Measurements from ENCODE around the gene HMGXB3. TPM values are rescaled to one million over a fixed set of nuclear protein-coding genes. Genes with fewer than 3 reads are reported as not detected.
A peak's percentile ranks its signal among the peaks of the same experiment; 100 is the strongest.
"Not testable (repeated sequence)": the region's sequence is repeated elsewhere in the genome, so short reads cannot be mapped to it uniquely, and the experiment has no call there.

Gene HMGXB3
- total RNA-seq, 1 experiment from 2014 or later, result 54.3 TPM

DNA sequence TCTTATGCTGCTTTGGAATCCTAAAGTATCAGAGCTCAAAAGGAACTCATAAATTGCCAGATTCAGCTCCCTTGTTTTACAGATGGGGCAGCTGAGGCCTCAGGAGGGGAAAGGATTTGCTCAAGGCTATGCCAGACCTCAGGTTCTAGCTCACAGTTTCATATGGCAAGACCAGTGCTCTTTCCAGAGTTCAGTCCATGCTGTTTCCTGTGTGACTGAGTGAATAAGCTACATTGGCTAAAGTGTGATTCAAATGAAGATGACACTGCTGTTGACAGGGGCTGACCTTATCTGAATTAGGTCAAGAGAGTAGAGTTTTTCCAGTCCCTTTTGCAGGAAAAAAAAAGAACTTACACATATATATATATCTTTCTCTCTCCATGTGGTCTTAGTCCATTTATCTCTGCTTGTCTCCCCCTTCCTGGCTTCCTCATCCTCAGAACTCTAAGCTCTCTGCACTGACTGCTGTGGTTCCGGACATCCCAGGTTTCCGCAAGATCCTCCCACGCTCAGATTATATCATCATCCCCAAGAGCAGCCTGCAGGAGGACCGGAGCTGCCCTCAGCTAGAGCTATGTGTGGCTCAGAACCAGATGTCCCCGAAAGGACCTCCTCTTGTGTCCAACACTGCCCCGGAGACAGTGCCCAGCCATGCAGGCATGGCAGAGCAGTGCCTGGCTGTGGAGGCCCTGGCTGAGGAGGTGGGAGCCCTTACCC, 9.3 kb downstream of the HMGXB3 start:
- in situ Hi-C loops (cut with HindIII; ENCODE audit: low pct_unique_long_range_greater_than_20kb, low sequenced_read_pairs), result no loop called here
- no peak for DNase-seq (ENCODE audit: low read depth, low spot score)

DNA sequence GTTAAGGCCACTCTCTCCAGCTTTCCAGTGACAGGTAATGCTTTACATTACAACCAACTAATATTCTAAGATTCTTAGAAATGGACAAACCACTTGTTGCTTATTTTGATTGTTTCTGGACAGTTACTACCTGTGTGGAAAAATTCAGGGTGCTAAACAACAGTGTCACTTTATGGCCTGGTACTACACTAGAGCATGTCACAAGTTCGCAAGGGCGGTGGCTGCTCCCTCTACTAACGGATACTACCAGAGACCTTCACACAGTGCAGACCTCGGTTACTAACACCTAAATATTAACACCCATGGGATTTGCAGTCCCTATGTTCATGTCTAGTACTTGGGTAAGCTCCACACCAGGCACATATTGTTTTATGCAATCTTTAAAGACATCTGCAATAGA, 13.4 kb downstream of the HMGXB3 start:
- DNase-seq (ENCODE audit: low read depth, low spot score), result no peak
- in situ Hi-C loops (cut with HindIII; ENCODE audit: low pct_unique_long_range_greater_than_20kb, low sequenced_read_pairs), result no loop called here

DNA sequence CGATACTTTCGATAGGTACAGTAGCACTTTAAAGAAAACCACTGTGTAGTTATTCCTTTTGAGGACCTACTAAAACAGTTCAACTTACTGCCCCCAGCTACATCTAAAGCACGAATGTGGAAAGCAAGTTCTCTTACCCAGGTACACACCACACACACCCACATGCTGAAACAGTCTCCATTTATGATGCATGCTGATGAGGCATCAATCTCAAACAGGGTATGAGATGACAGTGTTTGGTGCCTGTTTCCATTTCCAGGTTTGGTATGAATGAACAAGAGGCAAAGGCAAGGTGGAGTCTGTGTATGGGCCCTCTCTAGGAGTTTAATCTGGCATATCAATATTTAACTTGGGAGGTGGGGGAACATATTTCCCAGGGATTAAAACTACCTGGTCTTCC, 13.9 kb downstream of the HMGXB3 start:
- in situ Hi-C loops (cut with HindIII; ENCODE audit: low pct_unique_long_range_greater_than_20kb, low sequenced_read_pairs), result no loop called here
- DNase-seq (ENCODE audit: low read depth, low spot score), result no peak

DNA sequence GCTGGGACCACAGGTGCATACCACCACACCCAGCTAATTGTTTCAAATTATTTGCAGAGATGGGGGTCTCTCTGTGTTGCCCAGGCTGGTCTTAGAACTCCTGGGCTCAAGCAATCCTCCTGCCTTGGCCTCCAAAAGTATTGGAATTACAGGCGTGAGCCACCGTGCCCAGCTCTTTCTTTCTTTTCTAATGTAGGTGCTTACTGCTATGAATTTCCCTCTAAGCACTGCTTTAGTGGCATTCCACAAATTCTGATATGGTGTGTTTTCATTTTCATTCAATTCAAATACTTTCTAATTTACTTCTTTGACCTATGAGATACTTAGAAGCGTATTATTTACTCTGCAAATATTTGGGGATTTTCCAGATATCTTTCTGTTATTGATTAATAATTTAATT, 14.9 kb downstream of the HMGXB3 start:
- DNase-seq (ENCODE audit: low read depth, low spot score), result no peak
- in situ Hi-C loops (cut with HindIII; ENCODE audit: low pct_unique_long_range_greater_than_20kb, low sequenced_read_pairs), result no loop called here

DNA sequence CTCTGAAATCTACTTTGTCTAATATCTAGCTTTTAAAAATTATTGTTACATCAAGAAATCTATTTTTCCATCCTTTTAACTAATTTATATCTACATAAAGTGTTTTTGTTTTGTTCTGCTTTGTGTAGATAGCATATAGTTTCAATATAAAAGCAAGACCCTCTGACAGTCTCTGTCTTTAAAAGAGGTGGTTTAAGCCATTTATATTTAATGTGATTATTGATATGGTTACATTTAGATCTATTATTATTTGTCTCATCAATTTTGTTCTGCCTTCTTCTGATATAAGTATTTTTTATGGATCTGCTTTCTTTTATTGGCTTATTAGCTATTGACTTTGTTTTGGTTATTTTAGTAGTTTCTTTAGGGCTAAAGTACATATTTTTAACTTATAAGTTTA, 16.0 kb downstream of the HMGXB3 start:
- in situ Hi-C loops (cut with HindIII; ENCODE audit: low pct_unique_long_range_greater_than_20kb, low sequenced_read_pairs), result no loop called here
- no peak for DNase-seq (ENCODE audit: low read depth, low spot score)

DNA sequence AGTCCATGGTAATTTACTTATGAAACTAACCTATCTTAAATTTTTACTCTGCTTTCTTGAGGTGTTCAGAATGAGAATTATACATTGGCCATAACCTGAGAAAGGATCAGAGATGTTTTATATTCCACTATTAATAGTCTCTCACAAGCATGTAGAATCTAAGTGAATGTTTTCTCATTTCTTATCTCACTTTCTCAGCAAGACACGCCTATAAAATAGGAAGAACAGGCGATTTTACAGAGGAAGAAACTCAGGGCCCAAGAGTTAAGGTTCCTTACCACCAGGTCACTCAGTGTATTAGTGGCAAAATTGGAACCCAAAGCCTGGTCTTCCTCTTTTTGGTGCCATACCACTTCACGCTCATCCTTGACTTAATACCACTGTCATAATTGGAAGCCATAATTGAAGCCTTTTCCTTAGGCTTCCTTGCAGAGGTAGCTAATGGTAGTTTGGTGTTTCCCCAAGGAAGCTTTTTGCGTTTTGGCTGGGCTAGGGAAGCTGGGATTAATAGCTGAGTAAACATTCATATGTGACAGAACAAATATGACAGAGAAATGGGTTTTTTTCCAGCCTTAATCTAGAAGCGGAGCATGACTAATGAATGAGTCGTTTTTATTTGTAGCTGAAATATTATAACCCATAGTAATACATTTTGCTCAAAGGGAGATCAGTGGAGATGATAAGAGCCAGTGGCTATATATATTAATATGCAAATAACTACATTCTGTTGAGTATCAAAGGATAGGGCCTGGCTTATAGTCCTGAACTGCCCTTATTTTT, 16.9 kb downstream of the HMGXB3 start:
- DNase-seq (ENCODE audit: low read depth, low spot score), result no peak
- in situ Hi-C loops (cut with HindIII; ENCODE audit: low pct_unique_long_range_greater_than_20kb, low sequenced_read_pairs), result no loop called here

DNA sequence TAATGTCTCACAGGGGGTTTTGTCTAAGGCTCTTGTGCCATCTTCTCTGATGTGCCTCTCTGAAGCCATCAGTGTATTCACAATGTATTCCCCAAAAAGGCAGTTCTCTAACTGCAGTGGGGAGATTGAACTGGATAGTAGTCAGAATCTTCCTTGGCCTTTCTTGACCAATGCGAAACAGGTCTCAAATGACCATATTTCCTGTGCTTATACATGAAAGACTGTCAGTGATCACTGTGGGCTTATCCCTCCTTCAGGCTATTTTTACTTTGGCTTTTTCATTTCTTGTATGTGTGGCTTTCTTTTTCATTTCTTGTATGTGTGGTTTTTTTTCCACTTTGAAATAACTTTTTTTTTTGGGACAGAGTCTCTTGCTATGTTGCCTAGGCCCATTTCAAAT, 19.7 kb downstream of the HMGXB3 start:
- in situ Hi-C loops (cut with HindIII; ENCODE audit: low pct_unique_long_range_greater_than_20kb, low sequenced_read_pairs), result no loop called here
- peak; percentile 14 for DNase-seq (ENCODE audit: low read depth, low spot score)

DNA sequence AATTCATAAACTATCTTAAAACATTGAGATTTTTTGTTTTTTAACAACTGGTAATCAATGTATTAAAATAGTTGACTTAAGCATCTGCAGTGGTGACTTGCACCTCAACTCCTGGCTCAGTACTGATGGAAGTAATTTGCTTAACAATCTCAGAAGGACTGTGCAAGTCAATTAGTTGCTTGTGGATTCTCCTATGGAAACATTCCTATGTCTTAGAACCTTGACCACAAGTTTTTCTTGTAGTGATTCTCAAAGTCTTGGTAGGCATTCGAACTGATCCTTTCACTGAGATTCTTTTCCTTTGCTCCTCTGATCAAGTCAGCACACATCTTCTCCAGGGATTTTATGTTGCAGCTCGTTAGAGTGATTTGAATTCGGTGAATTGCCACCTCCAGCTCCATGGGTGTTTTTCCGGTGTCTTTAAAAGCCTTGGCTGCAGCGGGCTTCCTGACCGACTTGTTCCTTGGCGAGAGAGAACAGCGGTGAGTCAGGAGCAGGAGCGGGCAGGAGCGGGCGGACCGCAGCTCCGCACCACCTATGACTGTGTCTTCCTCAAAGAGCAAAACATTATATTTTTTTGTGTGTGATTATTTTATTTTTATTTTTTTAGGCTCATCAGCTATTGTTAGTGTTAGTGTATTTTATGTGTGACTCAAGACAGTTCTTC, 21.1 kb downstream of the HMGXB3 start:
- DNase-seq (ENCODE audit: low read depth, low spot score), result no peak
- in situ Hi-C loops (cut with HindIII; ENCODE audit: low pct_unique_long_range_greater_than_20kb, low sequenced_read_pairs), result no loop called here

- in situ Hi-C loops (cut with HindIII; ENCODE audit: low pct_unique_long_range_greater_than_20kb, low sequenced_read_pairs), result no loop called here
- peak; percentile 69 for DNase-seq (ENCODE audit: low read depth, low spot score)
Measured at GRCh38 chr5:150022158-150022531, 21.6 kb downstream of the HMGXB3 start.

GRCh38 chr5:150022681-150023080, 22.1 kb downstream of the HMGXB3 start:
- in situ Hi-C loops (cut with HindIII; ENCODE audit: low pct_unique_long_range_greater_than_20kb, low sequenced_read_pairs), result no loop called here
- DNase-seq (ENCODE audit: low read depth, low spot score), result no peak

GRCh38 chr5:150023136-150023535, 22.6 kb downstream of the HMGXB3 start:
- DNase-seq (ENCODE audit: low read depth, low spot score), result no peak
- in situ Hi-C loops (cut with HindIII; ENCODE audit: low pct_unique_long_range_greater_than_20kb, low sequenced_read_pairs), result no loop called here

DNA sequence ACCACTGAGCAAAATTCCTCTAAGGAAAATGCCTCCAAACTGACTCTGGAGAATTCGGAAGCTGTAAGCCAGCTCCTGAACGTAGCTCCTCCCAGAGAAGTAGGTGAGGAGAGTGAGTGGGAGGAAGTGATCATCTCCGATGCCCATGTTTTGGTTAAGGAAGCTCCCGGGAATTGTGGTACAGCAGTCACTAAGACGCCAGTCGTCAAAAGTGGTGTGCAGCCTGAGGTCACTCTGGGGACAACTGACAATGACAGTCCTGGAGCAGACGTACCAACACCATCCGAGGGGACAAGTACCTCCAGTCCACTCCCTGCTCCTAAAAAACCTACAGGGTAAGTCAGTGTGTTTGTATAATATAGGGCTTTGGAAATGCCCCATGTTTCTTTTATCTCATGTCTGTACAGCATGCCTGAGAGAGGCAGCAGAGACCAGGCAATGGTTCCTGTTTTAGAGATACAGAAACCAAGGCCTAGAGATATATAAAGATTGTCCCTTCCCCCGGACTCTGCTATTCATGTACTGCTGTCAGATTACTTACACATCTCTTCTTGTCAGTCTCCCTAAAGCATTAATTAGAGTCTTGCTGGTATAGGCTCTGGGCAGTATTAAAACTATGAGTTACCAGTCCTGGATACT, 23.9 kb downstream of the HMGXB3 start:
- in situ Hi-C loops (cut with HindIII; ENCODE audit: low pct_unique_long_range_greater_than_20kb, low sequenced_read_pairs), result no loop called here
- no peak for DNase-seq (ENCODE audit: low read depth, low spot score)

DNA sequence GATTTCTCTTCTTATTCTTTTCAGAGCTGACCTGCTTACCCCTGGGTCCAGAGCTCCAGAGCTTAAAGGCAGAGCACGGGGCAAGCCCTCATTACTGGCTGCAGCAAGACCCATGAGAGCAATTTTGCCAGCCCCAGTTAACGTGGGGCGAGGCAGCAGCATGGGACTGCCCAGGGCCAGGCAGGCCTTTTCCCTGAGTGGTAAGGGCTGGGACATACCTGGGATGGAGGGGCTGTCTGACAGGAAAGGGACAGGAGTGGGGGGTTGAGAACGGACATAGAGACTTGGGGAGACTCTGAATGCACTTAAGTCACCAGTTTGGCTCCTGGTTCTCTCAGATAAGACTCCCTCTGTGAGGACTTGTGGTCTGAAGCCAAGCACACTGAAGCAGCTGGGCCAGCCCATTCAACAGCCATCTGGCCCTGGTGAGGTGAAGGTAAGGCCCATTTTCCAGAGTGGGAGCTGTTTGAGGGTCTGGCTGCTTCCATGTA, 26.2 kb downstream of the HMGXB3 start:
- in situ Hi-C loops (cut with HindIII; ENCODE audit: low pct_unique_long_range_greater_than_20kb, low sequenced_read_pairs), result no loop called here
- no peak for DNase-seq (ENCODE audit: low read depth, low spot score)

- in situ Hi-C loops (cut with HindIII; ENCODE audit: low pct_unique_long_range_greater_than_20kb, low sequenced_read_pairs); DNase-seq (ENCODE audit: low read depth, low spot score): not testable (repeated sequence)
Measured at GRCh38 chr5:150028047-150028446, 27.5 kb downstream of the HMGXB3 start.

DNA sequence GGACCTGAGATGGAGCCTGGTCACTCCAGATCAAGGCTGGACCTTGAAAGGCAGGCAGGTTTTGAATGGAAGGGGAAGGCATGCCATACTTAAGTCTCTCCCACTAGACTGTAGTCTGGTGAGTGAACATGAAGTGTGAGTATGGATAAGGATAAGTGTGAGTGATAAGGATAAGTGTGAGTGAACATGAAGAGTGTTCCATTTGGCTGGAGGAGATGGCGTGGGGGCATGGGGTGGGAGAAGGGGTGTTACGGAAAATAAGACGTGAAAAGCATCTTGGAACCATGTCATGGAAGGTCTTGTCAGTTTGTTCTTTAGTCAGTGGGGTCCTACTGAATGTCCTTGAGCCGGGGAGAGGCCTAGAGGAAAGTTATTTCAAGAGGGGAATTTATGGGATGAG, 32.8 kb downstream of the HMGXB3 start:
- in situ Hi-C loops (cut with HindIII; ENCODE audit: low pct_unique_long_range_greater_than_20kb, low sequenced_read_pairs), result no loop called here
- no peak for DNase-seq (ENCODE audit: low read depth, low spot score)

DNA sequence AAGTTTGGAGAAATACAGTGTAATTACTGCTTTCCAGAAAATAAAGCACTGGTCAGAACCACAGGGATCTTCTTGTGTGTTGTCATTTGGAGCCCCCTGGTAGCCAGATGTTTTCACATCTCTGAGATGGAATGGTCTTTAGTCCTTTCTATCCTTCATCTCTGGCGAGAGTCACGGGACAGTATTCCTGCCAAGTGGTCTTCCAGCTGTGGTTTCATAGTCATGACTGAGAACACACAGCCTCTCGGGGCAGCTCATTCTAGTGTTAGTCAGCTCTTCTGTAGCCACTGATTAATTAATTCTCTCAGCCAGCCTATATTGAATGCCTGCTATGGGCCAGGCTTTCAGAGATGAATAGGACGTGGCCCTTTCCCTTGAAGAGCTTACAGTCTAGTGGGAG, 34.1 kb downstream of the HMGXB3 start:
- in situ Hi-C loops (cut with HindIII; ENCODE audit: low pct_unique_long_range_greater_than_20kb, low sequenced_read_pairs), result no loop called here
- DNase-seq (ENCODE audit: low read depth, low spot score), result no peak

DNA sequence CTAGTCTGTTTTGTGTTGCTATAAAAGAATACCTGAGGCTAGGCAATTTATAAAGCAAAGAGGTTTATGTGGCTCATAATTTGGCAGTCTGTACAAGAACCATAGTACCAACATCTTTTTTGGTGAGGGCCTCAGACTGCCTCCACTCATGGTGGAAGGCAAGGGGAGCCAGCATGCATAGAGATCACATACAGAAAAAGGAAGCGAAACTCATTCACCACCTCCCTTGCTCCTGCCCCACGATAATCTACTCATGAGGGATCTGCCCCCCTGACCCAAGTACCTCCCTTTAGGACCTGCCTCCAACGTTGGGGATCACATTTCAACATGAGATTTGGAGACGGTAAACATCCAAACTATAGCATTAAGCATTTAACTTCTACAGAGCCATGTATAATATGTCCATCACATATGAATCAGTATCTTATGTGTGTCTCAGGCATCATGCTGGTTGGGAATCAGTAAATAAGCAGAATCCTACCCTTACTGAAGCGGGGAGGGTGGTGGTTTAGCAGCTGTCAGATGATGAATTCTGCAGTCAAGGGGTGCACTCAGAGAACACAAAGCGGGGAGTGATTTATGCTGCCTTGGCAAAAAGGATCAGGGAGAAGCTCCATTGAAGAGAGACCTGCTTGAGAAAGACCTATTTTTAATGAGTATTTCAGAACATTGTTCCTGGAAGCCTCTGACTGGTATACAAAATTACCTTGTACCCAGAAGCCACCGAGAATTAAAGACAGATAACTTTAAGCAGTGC, 34.8 kb downstream of the HMGXB3 start:
- in situ Hi-C loops (cut with HindIII; ENCODE audit: low pct_unique_long_range_greater_than_20kb, low sequenced_read_pairs), result no loop called here
- no peak for DNase-seq (ENCODE audit: low read depth, low spot score)
